EL (cell line): ENCODE results near the gene EPHA2.
A peak's percentile ranks its signal among the peaks of the same experiment; 100 is the strongest.
"Not testable (repeated sequence)": the region's sequence is repeated elsewhere in the genome, so short reads cannot be mapped to it uniquely, and the experiment has no call there.

ENCODE experiments used
- DNase-seq: peaks from one replicate; pipeline ENCODE4 v3.0.0-alpha.2; 2016

Gene EPHA2

DNA sequence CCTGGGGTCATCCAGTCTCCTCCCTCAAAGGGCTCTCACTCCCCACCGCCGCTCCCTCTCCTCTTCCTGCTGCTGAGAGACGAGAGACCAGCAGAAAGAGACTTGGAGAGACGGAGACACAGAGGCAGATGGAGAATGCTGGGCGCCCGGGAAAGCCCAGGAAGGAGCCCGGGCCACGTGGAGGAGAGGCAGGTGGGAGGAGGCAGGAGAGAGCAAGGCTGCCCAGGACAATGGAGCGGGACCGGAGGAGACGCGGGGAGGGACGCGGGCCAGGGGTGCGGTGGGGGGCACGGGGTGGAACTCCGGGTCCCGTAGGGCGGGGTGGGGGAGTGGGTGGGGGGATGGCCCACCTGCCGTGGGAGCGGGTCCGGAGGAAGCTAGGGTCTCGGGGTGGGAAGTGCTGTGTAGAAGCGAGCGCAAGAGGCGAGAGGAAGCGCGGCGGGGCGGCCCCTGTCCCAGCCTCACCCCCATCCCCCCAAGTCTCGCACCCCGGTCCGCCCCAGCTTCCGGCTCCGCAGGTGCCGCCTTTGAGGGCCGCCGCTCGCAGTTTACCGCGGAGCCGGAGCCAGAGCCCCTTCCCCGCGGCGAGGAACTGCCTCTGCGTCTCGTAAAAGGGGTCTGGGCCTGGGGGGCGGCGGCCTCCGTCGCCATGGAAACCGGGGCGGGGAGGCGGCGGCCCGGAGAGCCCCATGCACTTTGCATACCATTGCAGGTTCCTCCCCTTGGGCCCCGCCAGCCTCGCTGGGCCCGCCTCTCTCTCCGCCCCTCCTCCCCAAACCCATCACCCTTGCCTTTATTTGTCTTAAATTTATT is 11.7 kb upstream of the EPHA2 start:
- peak; percentile 56 for DNase-seq

DNA sequence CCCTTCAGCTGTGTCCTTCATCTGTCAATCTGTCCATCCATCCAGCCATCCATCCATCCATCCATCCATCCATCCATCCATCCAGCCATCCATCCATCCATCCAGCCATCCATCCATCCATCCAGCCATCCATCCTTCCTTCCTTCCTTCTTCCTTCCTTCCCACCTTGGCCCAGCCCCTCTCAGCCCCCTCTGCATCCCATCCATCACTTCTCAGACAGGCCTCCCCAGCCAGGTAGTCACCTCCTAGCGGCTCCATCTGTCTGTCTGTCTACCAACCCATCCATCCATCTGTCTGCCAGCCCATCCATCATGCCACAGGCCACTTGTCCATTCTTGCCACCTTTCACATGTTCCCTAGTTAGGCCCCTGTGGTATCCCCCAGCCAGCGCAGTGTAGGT is 10.2 kb upstream of the EPHA2 start:
- DNase-seq: no peak

DNA sequence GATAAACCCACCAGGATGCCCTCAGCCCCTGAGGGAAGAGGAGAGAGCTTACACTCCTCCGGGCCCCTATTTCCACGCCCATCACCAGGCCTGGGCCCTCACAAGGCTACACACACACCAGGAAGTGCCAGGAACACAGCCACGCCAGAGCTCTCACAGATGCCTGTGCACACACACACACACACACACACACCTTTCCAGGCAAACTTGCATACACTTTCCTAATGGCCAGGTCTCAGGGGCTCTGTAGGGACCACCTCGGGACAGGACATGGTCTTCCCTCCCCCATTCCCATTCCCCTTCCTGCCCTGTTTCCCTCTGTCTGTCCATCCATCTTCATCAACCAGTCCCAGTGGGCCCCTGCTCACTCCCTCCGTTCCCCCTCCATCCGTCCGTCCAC is 9.7 kb upstream of the EPHA2 start:
- no peak for DNase-seq

DNA sequence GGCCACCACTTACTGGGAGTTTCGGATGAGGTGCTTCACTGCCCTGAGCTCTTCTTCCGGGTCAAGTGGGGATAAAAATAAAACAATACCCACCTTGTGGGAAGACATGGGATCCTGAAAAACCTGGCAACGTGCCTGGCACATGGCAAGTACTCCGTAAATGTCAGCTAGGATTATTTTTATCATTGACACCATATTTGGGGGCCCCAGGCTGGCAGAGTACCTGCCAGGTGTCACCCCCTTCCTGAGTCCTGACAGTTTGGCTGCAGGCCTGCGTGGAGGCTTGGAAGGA is 9.2 kb upstream of the EPHA2 start:
- DNase-seq: no peak

DNA sequence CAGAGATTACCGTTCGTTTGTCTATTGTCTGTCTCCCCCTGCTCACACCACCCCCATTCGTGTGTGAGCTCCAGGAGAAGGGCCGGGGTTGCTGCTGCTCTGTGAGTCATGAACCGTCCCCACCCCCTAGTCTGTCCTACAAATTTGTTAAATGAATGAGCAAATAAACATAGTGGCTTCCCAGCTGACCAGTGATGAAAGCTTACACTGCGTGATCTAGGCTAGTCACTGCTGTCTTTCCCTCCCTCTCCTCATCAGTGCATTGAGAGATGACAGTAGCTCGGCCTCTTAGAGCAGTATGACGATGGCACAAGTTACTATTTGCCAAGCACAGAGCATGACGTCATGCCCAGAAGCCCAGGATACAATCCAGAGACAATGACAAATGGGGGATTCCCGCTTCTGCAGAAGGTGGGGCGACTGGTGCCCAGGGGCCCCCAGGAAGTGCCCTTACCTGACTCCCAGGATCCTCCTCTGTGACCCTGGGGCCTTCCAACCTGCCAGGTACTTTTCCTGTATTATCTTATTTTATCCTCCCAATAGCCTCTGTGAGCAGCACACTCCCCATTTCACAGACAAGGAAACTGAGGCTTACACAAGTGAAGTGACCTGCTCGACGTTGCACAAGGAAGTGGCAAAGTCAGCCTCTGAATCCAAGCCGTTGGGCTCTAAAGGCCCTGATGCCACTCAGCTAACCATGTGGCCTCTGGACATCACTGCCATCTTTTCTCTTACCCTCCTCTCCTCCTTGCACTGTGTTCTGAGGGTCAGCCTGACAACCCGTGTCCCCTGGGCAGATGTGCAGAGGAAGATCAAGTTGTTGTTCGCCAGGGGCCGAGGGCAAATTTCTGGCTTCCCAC is 8.6 kb upstream of the EPHA2 start:
- DNase-seq: peak; percentile 95

DNA sequence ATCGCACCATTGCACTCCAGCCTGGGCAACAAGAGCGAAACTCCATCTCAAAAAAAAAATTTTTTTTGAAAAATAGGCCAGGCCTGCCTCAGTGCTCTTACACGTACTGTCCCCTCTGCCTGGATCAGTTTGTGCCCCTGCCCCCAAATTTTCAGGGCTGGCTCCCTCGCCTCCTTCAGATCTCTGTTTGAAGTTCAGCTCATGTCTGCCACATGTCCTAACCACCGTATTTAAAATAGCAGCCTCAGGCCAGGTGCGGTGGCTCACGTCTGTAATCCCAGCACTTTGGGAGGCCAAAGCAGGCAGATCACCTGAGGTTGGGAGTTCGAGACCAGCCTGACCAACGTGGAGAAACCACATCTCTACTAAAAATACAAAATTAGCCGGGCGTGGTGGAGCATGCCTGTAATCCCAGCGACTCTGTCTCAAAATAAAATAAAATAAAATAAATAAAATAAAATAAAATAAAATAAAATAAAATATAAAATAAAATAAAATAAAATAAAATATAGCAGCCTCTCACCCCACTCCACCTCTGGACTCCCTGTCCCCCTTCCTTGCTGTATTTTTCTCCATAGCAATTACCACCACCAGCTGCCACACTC is 7.8 kb upstream of the EPHA2 start:
- not testable (repeated sequence) for DNase-seq

DNA sequence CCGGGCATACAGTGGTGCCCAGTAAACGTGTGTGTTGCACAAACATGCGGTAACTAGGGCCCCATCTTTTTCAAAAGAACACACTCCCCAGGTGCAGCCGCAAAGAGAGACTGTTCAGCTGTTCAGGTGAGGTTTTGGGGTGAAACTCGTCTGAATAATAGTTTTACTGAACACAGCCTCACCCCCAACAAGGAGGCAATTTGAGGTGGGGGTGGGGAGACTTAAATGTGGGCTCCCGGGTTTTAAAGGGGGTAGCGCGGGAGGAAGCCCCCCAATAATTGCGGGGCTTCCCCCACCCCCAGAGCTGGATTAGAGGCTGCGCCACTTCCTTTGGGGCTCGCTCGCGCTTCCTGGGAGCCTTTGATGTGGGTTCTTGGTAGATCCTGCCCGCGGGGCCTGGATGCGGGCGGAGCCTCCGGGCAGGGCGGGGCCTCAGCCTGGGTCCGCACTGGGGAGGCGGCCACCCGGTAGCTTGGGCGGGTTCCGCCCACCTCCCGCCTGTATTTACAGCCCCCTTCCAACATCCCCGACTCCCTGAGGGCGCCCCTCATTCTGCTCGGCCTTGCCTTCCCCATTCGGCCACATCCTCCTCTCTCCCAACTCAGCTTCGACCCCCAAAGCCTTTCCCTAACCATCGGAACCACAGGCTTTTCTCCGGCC is 6.4 kb upstream of the EPHA2 start:
- no peak for DNase-seq

DNA sequence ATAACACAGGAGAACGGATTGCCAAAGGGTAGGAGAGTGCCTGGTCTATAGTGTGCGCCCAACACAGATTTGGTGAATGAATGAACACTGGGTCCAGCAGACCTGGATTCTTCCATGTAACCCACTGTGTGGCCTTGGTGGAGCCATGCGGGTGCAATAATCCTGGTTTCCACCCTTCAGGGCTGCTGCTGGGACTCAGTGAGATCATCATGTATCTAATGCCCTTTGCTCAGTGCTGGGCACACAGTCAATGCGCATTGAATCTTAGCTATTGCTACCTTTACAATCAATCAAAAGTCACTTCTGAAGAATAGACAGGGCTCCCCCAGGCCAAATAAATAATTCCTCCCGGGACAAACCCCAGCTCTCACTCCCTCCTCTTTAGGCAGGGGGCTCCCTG is 5.8 kb upstream of the EPHA2 start:
- DNase-seq: no peak

DNA sequence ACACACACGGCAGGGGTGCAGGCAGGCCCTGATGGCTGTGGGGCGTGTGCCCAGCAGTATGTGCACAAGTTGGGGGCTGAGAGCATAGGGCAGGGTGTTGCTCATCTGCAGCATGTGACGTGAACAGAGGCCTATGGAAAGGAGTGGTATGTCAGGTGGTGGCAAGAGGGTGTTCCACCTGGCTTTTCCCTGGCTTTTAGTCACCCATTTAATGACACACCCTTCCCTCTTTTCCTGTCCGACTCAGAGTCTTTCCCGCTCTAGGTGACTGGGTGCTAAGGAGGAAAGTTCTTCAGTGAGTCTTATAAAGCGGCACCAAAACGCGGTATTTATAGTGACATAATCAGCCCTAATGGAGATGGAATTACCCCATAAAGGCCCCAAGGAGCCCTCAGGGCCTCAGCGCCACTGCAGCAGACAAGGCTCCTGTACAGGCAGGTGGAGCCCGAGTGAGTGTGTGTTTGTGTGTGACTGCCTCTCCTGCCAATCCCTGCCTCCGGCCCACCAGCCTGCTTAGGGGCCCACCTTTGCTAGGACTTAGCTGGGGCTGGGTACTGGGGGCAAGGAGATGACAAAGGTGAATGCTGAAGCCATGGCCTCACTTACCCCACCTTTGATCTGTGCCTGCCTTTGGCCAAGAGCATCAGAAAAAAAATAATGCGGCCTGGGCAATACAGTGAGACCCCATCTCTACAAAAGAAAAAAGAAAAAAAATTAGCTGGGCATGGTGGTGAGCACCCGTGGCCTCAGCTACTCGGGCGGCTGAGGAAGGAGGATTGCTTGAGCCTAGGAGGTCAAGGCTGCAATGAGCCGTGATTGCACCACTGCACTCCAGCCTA is 3.3 kb upstream of the EPHA2 start:
- no peak for DNase-seq

DNA sequence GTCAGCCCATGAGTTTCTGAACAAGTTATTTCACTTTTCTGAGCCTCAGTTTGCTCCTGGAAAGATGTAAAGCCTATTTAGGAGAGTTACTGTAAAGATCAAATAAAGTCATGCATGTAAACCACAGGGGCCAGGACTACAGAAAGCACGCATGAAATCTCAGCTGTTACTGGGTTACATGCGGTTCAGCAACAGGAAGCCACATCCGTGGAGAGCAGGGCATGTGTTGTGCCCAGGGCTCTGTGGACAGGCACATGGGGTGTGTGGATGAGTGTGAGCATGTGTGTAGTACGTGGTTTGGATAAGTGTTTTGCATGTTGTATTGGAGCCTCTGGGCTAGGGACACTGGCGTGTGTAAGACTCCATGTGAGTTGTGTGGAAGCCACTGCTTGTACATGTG is 2.2 kb upstream of the EPHA2 start:
- DNase-seq: no peak

DNA sequence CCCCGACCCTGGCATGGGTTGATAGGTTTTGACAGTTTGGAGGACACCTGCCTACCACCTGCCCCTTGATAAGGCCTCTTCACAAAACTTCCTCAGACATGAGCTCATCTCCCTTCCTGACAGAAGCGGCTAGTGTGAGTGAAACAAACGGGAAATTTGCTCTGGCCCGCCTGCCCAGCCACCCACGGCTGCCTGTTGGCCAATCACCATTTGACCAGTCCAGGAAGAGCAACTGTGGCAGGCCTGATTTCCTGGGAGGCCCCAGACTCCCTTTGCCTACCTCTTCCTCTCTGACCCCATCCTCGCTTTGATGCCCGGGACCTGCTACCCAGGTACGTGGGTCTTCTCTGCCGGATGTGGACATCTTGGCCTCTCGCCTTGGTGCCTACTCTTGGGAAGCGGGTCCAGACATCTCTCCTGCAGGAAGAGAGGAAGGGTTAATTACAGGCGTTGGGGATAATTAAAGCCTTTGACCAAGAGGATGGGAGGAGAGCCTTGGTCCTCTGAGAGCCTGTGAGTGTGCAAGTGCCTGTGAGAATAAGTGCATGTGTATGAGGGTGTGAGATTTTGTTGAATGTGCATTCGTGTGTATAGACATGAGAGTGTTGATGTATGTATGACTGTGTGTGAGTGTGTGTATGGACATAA is 1.1 kb upstream of the EPHA2 start:
- peak; percentile 71 for DNase-seq

DNA sequence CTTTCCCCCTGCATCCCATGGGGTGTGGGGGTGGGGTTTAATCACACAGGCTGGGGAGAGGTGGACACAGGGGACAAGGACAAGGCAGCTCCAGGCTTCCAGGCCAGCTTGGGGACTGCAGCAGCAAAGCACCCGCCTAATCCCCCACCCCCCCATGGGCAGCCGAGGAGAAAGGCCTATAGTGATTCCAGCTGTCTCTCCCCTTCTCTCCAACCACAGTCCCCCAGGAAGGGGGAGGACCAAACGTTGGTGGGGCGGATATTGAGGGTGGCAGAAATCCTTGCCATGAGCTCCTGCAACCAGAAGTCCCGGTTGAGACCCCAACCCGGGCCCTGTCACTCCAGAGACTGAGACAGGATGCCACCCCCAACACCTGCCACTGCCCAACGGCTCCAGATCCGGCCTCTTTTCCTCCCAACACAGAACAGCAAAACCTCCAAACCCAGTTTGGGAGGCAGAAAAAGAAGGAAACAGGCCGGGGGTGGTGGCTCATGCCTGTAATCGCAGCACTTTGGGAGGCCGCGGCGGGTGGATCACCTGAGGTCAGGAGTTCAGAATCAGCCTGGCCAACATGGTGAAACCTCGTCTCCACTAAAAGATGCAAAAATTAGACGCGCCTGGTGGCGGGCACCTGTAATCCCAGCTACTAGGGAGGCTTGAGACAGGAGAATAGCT is 1.7 kb downstream of the EPHA2 start:
- no peak for DNase-seq

DNA sequence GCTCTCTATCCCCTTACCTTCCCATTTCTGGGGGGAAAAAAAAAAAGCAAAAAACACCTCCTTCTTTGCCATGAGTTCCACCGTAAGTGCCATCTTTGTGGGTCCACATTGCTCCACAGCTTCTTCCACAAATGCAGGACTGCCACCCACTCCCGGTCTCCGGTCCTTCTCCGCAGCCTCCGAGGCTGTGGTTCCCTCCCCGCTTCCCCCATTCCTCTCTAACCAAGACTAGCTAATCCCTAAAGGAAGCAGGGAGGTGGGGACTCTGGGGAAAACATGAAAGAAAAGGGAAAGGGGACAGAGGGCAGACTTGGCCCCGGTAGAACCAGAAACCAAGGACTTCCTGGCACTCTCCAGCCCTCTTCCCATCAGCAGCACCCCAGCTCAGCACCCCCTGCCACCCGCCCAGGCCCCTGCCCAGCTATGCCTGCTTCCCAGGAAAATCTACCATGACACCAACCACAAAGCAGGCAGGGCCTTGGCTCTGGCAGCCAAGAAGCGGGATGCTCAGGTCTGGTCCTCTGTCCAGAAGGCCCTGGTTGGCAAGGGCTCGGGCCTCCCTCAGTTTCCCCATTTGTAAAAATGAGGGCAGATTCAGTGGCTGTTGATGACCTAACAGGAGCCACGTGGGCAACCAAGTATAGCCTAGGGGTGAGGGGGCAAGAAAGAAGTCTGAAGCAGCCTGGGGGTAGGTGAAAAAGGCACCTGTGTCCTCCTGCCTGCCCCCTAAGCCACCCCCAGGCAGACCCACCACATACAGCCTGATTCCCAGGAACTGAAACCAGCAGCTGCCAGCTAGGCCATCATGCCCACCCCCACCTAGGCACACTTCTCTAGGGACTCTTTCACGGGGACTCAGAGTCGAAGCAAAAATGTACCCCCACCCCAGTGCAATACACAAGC is 2.5 kb downstream of the EPHA2 start:
- DNase-seq: no peak

DNA sequence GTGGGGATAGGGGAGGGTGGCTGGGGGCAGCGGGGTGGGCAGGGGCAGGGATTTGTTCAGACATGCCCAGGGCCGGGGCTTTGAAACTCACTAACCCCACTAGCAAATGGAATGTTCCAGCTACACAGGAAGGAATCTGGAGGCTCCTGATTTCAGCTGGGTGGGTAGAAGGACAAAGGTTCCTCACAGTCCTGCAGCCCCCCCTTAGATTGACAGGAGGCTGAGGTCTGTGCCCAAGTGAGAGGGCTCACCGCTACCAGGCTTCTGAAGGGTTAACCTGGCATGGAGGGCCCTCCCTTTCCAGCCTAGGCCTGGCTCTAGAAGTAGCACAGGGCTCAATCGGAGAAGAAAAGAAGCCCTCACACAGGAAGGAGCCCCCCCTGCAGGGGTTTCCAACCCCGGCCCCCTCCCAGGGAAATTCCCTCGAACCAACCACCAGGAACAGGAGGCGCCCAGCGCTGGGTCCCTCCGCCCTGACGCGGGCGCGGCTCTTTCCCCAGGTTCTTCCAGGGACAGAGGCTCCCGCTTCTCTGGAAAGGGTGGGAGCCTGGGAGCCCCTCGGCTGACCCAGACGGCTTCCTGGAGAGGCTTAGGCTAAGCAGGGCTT is 3.3 kb downstream of the EPHA2 start:
- DNase-seq: no peak

DNA sequence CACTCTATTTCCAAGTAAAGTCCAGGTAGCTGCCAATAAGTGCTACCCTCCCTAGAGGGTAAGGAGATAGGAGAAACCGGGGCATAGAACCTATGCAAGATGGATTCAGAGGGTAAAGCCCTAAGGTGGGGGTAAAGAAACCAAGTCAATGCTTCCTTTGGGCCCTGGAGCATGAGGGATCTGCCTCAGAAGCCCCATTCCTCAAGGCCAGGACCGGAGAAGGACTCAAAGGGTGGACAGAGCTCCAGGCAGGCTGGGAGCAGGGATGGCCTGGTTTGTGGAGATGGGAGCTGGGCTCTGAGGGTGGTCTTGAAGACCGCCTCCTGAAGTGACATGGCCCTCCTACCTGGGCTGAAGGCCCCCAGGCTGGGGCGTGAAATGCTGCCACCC is 3.9 kb downstream of the EPHA2 start:
- DNase-seq: no peak

DNA sequence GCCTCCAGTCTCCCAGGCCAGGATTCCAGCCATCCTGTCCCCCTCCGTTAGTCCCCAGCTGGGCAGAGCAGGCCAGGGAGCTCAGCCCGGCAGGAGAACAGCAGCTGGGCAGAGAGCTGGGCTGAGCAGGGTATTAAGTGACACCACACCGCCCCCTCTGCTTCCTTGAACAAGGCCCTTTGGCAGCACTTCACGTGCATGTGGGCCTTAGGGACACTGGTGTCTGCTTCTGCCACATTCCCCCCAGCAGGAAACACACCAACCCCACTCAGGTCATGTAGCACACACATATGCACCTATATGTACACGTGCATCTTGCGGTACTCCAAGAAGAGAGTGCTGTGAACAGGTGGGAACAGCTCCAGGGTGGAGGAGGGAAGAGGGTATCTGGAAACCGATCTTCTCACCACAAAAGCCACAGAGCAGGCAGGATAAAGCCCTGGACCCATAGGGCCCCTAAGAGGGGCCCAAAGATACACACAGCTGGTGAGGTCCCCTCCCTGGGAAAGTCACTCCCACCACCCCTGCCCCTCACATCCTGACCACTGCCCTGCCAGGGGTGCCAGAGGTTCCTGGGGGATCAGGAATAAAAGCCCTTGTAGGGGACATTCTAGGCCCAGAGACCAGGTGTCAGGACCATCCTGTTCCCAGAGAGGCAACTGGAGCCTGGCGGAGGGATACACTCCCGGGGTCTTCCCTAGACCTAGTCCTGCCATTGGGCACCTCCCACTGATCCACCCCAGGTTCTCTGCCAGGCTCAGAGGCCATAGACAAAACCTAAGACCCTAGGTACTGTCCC is 4.5 kb downstream of the EPHA2 start:
- DNase-seq: peak; percentile 48

DNA sequence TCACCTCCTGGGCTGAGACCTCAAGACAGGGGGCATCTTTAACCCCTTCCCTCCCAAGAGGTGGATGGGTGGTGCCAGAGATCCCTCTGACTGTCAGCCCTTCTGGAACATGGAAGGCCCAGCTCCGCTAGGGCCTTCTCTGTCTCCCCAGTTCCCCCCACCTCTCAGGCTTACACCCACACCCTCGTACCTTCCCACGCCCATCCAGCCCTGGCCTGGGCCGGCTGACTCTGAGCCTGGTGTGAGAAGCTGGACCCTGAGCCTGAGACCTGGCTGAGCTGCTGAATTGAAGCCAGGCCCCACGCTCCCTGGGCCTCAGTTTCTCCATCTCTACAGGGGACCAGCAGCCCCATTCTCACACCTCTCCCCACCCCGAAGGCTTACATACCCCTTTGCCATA is 5.4 kb downstream of the EPHA2 start:
- no peak for DNase-seq

DNA sequence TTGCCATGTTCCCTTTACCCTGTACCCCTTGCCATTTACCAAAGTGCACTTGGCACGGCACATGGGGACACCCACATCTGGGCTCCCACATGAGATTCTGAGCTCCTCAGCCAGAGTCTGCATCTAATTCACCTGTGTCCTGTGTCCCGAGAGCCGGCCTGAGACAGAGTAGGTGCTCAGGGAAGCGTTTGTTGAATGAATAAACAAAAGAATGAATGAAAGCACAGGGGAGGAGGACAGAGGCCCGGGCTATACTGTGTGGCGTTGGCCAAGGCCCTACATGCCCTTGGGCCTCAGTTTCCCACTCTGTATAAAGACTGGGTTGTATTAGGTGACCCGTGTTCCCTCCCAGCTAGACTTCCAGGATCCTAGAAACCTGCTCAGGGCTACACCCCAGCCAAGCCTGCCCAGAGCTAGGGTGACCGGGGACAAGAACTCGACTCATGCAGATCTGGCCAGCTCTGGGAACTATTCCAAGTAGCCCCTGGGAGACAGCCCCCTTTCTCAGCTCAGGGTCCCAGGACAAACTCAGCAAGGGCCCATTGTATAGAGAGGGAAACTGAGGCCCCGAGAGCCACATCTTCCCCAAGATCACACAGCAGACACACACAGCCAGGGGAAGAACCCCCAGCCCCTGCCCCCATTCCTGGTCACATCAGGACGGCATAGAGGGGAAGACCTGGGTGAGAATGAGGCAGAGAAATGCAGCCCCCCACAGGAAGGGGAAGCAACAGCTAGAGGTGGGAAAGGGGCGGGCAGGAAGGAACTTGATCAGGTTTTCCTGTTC is 6.0 kb downstream of the EPHA2 start:
- no peak for DNase-seq
